Neural progenitor cell (in vitro differentiated cells): Measurements from ENCODE around the gene NBEA.

ENCODE experiments used
- EZH2 ChIP-seq: fragments of 200-600 bp; sonication (generic); IDR thresholded peaks from 2 replicates; pipeline ENCODE4 v1.6.1; 2017; ENCODE audit warnings: antibody characterized with exemption, mild to moderate bottlenecking, moderate library complexity
- TF ChIP-seq, protein P1 (sequence below): fragments of 200-600 bp; sonication (generic); IDR thresholded peaks from 2 replicates; pipeline ENCODE4 v1.5.1; 2017; ENCODE audit warnings: antibody characterized with exemption, mild to moderate bottlenecking

DNA sequence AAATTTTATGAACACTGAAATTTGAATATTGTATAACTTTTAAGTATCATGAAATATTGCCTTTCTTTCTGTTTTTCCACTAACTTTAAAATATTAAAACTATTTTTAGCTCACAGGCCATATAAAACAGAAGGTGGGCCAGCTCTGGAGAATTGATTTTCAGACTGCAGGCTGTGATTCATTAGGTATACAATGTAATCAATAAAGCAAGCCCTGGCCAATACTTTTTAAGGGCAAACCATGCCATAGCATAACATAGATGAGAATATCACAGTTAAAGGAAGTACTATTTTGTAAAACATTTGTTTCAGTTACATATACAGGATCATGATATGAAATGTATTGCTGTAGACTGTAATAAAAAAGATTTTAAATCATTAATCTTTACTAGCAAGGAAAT is 336.8 kb downstream of the NBEA start:
- TF ChIP-seq, protein P1, sequence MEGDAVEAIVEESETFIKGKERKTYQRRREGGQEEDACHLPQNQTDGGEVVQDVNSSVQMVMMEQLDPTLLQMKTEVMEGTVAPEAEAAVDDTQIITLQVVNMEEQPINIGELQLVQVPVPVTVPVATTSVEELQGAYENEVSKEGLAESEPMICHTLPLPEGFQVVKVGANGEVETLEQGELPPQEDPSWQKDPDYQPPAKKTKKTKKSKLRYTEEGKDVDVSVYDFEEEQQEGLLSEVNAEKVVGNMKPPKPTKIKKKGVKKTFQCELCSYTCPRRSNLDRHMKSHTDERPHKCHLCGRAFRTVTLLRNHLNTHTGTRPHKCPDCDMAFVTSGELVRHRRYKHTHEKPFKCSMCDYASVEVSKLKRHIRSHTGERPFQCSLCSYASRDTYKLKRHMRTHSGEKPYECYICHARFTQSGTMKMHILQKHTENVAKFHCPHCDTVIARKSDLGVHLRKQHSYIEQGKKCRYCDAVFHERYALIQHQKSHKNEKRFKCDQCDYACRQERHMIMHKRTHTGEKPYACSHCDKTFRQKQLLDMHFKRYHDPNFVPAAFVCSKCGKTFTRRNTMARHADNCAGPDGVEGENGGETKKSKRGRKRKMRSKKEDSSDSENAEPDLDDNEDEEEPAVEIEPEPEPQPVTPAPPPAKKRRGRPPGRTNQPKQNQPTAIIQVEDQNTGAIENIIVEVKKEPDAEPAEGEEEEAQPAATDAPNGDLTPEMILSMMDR: no peak
- no peak for TF ChIP-seq EZH2
